ENCODE results near the gene PDZD2.
A peak's percentile ranks its signal among the peaks of the same experiment; 100 is the strongest.
"Not testable (repeated sequence)": the region's sequence is repeated elsewhere in the genome, so short reads cannot be mapped to it uniquely, and the experiment has no call there.

Gene PDZD2

DNA sequence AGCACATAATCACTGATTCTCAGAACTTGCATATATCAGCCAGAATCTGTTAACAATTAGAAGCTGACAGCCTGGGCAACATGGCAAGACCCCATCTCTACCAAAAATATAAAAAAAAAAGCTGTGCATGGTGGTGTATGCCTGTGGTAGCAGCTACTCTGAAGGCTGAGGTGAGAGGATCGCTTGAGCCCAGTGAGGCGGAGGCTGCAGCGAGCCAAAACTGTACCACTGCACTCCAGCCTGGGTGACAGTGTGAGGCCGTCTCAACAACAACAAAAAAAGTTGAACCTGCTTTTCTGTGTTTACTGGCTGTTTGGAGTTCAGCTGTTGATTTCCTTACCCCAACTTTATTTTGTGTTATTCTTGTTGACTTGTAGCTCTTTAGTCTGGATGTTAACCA, 468.4 kb downstream of the PDZD2 start:
- TF ChIP-seq, protein P1, sequence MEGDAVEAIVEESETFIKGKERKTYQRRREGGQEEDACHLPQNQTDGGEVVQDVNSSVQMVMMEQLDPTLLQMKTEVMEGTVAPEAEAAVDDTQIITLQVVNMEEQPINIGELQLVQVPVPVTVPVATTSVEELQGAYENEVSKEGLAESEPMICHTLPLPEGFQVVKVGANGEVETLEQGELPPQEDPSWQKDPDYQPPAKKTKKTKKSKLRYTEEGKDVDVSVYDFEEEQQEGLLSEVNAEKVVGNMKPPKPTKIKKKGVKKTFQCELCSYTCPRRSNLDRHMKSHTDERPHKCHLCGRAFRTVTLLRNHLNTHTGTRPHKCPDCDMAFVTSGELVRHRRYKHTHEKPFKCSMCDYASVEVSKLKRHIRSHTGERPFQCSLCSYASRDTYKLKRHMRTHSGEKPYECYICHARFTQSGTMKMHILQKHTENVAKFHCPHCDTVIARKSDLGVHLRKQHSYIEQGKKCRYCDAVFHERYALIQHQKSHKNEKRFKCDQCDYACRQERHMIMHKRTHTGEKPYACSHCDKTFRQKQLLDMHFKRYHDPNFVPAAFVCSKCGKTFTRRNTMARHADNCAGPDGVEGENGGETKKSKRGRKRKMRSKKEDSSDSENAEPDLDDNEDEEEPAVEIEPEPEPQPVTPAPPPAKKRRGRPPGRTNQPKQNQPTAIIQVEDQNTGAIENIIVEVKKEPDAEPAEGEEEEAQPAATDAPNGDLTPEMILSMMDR (IDR thresholded peaks at IDR 0.05; ENCODE audit: control insufficient read depth, extremely low read depth, insufficient read depth), result no peak
- no peak overlapping the region for H3K4me3 ChIP-seq (ENCODE audit: low read depth, low read length)
- DNase-seq (ENCODE audit: low read depth), result no peak

DNA sequence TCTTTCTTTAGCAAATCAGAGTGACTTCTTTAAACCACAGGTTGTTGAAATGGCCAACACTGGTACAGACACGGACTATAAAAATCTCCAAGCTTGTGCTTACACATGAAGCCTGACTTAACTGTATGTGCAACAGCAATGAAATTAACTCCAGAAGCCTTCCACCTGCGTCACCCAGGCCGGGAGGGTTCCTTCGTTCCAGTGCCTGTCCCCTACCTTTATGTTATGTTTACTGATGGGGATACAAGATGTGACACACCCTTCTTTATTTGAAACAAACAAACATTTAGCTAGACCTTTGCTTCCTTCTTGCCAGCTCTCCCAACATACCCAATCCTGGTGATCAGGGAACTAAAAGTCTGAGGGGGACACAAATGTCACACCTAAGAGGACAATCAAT, 469.2 kb downstream of the PDZD2 start:
- peak; percentile 38 for DNase-seq (ENCODE audit: low read depth)
- TF ChIP-seq, protein P1 (IDR thresholded peaks at IDR 0.05; ENCODE audit: control insufficient read depth, extremely low read depth, insufficient read depth), result no peak
- no peak overlapping the region for H3K4me3 ChIP-seq (ENCODE audit: low read depth, low read length)

DNA sequence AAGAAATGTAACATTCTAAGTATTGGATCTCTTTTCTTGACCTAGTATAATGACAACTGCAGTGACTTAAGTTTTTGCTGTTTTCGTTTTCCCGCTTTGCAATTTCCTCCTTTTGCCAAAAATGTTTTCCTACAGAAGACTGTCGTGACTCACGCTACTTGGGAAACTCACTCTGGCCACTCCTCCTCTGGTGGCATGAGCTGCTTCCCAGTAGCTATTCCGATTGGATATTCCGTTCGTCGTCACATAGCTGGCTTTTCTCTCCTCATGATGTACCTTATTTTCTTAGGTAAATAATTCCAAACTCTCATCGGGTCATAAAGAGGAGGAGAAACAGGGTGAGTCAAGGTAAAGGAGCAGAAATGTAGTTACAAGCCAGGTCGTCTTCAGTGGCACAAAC, 470.3 kb downstream of the PDZD2 start:
- DNase-seq (ENCODE audit: low read depth), result peak; percentile 58
- no peak overlapping the region for H3K4me3 ChIP-seq (ENCODE audit: low read depth, low read length)
- TF ChIP-seq, protein P1 (IDR thresholded peaks at IDR 0.05; ENCODE audit: control insufficient read depth, extremely low read depth, insufficient read depth), result no peak

DNA sequence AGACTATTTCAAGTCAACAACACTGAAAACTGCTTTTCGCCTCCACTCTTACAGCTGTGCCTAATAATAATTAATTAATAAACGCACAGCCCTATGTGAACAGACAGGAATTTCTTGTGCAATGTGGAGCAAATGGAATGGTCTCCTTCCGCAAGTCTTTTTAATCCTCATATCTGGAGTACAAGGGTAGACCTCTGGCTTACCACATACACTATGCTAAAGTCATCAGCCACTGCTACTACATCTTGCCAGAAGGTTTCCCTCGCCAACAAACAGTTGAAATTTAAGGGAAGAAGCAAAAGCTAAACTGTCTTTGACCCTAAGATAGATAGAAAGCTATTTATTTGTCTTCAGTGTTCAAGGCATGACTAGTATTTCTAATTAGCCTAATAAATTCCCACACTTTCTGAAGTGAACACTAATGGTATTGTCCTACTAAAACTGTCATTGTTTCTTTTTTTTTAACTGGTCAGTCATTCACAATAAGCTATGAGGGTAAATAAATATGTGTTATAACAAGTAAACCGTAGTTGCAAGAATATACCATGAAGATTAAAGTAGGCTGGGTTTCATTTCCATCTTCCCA, 471.3 kb downstream of the PDZD2 start:
- no peak overlapping the region for H3K4me3 ChIP-seq (ENCODE audit: low read depth, low read length)
- DNase-seq (ENCODE audit: low read depth), result no peak
- TF ChIP-seq, protein P1 (IDR thresholded peaks at IDR 0.05; ENCODE audit: control insufficient read depth, extremely low read depth, insufficient read depth), result no peak

DNA sequence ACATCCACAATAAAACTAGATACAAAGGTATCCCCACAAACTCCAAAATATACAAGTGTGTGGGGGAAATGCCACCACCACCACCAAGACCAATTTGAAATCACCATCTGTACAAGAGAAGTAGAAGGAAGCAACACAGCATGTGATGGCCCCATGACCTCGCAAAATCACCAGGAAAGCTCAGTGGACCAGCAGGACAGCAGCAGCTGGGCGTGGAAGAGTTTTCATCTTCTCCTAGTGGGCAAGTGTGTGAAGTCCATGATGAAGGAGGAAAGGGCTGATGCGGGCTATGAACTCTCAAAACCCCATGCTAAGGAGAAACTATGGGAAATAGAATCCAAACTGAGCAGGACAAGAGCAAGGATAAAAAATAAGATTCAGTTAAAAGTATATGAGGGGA, 477.1 kb downstream of the PDZD2 start:
- H3K4me3 ChIP-seq (ENCODE audit: low read depth, low read length), result no peak overlapping the region
- DNase-seq (ENCODE audit: low read depth), result no peak

DNA sequence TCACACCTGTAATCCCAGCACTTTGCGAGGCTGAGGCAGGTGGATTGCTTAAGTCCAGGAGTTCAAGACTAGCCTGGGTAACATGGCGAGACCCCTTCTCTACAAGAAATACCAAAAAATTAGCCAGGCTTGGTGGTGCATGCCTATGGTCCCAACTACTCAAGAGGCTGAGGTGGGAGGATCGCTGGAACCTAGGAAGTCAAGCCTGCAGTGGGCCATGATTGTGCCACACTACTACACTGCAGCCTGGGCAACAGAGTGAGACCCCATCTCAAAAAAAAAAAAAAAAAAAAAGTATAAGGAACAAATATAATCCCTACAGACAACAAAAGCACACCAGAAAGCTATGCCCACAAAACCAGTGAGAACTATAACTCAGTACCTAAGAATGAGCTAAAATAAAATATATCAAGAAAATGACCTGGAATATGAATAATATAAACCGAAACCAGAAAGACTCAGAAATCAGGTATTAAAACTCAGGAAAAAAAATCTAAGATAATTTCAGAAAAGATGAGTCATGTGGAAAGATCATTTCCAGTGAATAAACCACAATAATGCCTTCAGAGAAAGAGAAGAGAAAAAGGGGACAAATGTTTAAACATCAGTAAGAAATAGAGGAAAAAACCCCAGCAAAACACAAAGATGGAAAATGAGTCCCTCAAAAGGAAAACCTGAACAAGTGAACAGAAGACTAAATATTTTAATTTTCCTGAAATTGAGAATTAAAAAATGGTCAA, 477.8 kb downstream of the PDZD2 start:
- H3K4me3 ChIP-seq (ENCODE audit: low read depth, low read length), result no peak overlapping the region
- DNase-seq (ENCODE audit: low read depth), result no peak
- TF ChIP-seq, protein P1 (IDR thresholded peaks at IDR 0.05; ENCODE audit: control insufficient read depth, extremely low read depth, insufficient read depth), result no peak

More for the DNA sequence above, 477.1 kb downstream of the PDZD2 start:
- TF ChIP-seq, protein P1 (IDR thresholded peaks at IDR 0.05; ENCODE audit: control insufficient read depth, extremely low read depth, insufficient read depth), result no peak

DNA sequence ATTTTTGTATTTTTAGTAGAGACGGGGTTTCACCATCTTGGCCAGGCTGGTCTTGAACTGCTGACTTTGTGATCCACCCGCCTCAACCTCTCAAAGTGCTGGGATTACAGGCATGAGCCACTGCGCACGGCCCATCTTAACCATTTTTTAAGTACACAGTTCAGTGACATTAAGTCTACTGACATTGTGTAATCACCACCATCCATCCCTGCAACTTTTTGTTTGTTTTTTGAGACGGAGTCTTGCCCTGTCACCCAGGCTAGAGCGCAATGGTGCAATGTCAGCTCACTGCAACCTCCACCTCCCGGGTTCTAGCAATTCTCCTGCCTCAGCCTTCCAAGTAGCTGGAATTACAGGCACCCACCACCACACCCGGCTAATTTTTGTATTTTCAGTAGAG, 480.0 kb downstream of the PDZD2 start:
- not testable (repeated sequence) for H3K4me3 ChIP-seq (ENCODE audit: low read depth, low read length); DNase-seq (ENCODE audit: low read depth)
